Panc1 (cell line): ENCODE data around the gene IST1. TPM values are rescaled to one million over a fixed set of nuclear protein-coding genes. Genes with fewer than 3 reads are reported as not detected.

ENCODE experiments used
- ATAC-seq: fragments of 200-7000 bp; cut with Tn5 transposase; 2 replicates; pipeline ENCODE4 v1.9.1; 2020; ENCODE audit warnings: mild to moderate bottlenecking, moderate library complexity
- BruUV-seq: library from RNA; stranded (reverse); fragments of 400-500 nt; replicated peaks from 2 replicates; lab custom pipeline; 2021; lab: Mats Ljungman, UMichigan
- CTCF ChIA-PET: fragments of 300-600 bp; sonication (Branson Sonifier 250); formaldehyde crosslinking; loops from one replicate; lab custom pipeline; 2022; ENCODE audit warnings: antibody characterized with exemption; lab: Charles Lee
- POLR2A ChIA-PET: fragments of 300-600 bp; sonication (Branson Sonifier 250); formaldehyde crosslinking; loops from one replicate; lab custom pipeline; 2022; ENCODE audit warnings: antibody characterized with exemption; lab: Charles Lee
- DNase-seq: peaks from one replicate; pipeline ENCODE4 v3.0.0-alpha.2; 2010; ENCODE audit warnings: low read depth, low spot score
- H3K27ac ChIP-seq: 2 replicates; pipeline ENCODE4 v1.5.1; 2011; ENCODE audit warnings: mild to moderate bottlenecking, low read length, inconsistent platforms
- H3K27me3 ChIP-seq: fragments of 200-500 bp; sonication (Bioruptor generic); 2 replicates; pipeline ENCODE4 v1.6.0; 2014; ENCODE audit warnings: low read length, inconsistent platforms; ENCODE audit not compliant: control insufficient read depth, insufficient read depth
- H3K36me3 ChIP-seq: fragments of 200-500 bp; sonication (Bioruptor generic); 2 replicates; pipeline ENCODE4 v1.5.1; 2014; ENCODE audit warnings: inconsistent platforms, mild to moderate bottlenecking, low read length, moderate library complexity; ENCODE audit not compliant: control insufficient read depth, insufficient read depth
- H3K4me1 ChIP-seq: 2 replicates; pipeline ENCODE4 v1.5.1; 2011; ENCODE audit warnings: inconsistent platforms, mild to moderate bottlenecking, low read length, moderate library complexity; ENCODE audit not compliant: control insufficient read depth, insufficient read depth
- H3K4me3 ChIP-seq, 2 experiments: 2 replicates each; pipeline ENCODE4 v1.5.1; 2011 to 2012; ENCODE audit warnings: low read depth in 2 of 2, low read length in 2 of 2, mild to moderate bottlenecking in 2 of 2, inconsistent platforms in 1 of 2, moderate library complexity in 1 of 2
- H3K9me3 ChIP-seq: fragments of 200-500 bp; sonication (Bioruptor generic); 2 replicates; pipeline ENCODE4 v1.5.1; 2014; ENCODE audit warnings: low read depth, mild to moderate bottlenecking, inconsistent platforms, low read length, moderate library complexity; ENCODE audit not compliant: control insufficient read depth, insufficient read depth
- POLR2AphosphoS5 ChIP-seq: IDR thresholded peaks from 2 replicates; pipeline ENCODE4 v1.6.1; 2012; ENCODE audit warnings: mild to moderate bottlenecking, low read depth, low read length, moderate library complexity
- REST ChIP-seq, 2 experiments: IDR thresholded peaks; 2 replicates each; pipeline ENCODE4 v1.6.1; 2011 to 2012; ENCODE audit warnings: low read depth in 2 of 2, control low read depth in 1 of 2, low read length in 1 of 2, mild to moderate bottlenecking in 1 of 2, moderate library complexity in 1 of 2; ENCODE audit not compliant: insufficient read depth in 1 of 2
- SIN3A ChIP-seq: IDR thresholded peaks from 2 replicates; pipeline ENCODE4 v1.6.1; 2012; ENCODE audit warnings: low read depth, mild to moderate bottlenecking, low read length, moderate library complexity, borderline replicate concordance; ENCODE audit not compliant: insufficient read depth
- TCF7L2 ChIP-seq: IDR thresholded peaks from 2 replicates; pipeline ENCODE4 v1.6.1; 2011; ENCODE audit warnings: mild to moderate bottlenecking, low read depth, low read length, inconsistent platforms
- in situ Hi-C: cut with HindIII; loops from 2 replicates; pipeline ENCODE4 v1.10.0; 2016; ENCODE audit warnings: low sequenced_read_pairs, low pct_unique_long_range_greater_than_20kb
- intact Hi-C: fragments of 100-400 bp; cut with micrococcal nuclease; formaldehyde crosslinking; loops from one replicate; pipeline ENCODE4 v1.10.0; 2022; ENCODE audit not compliant: unreplicated experiment
- total RNA-seq: library from RNA; stranded (reverse); gene quantifications from one replicate; pipeline ENCODE4 v1.2.1, GENCODE V29; 2021; ENCODE audit not compliant: unreplicated experiment
- TF ChIP-seq, protein P1 (sequence below): fragments of 450-650 bp; IDR thresholded peaks from 2 replicates; pipeline ENCODE4 v1.5.1; 2017; ENCODE audit warnings: mild to moderate bottlenecking

Gene IST1
- total RNA-seq, 1 experiment from 2014 or later, result 173 TPM

DNA sequence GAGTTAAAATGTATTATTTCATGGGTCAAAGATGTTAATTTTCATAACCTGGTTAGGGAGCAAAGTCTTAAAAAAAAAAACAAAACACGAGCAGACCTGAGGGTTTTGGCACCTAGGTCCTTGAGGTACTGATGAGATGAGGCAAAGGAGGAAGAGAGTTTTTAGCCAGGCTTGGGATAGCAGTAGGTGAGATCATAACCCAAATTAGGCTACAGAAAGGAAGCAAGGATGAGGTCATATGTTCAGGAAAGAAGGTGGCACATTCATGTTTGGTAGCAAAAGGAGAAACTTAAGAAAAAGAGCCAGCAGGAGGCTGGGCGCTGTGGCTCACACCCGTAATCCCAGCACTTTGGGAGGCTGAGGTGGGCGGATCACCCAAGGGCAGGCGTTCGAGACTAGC, 46.7 kb upstream of the IST1 start:
- no peaks in the 10 kb centered on the region for H3K27me3 ChIP-seq
- no peak overlapping the region for H3K27ac ChIP-seq
- POLR2A ChIA-PET, result interaction anchor here (0.7 kb wide), 1 partner anchor 39 kb away, joined by 9 read pairs; no protein-coding TSS in a partner anchor
- no TSS peak for BruUV-seq
- H3K9me3 ChIP-seq, result no peaks in the 10 kb centered on the region
- no peak overlapping the region for H3K4me3 ChIP-seq
- no peak for TF ChIP-seq SIN3A
- TF ChIP-seq POLR2AphosphoS5, result no peak
- no peak for TF ChIP-seq TCF7L2
- TF ChIP-seq REST (IDR thresholded peaks at IDR 0.05; ENCODE audit: insufficient read depth in 1 of 2, low read depth in 2 of 2, low read length in 1 of 2), result no peak
- TF ChIP-seq, protein P1, sequence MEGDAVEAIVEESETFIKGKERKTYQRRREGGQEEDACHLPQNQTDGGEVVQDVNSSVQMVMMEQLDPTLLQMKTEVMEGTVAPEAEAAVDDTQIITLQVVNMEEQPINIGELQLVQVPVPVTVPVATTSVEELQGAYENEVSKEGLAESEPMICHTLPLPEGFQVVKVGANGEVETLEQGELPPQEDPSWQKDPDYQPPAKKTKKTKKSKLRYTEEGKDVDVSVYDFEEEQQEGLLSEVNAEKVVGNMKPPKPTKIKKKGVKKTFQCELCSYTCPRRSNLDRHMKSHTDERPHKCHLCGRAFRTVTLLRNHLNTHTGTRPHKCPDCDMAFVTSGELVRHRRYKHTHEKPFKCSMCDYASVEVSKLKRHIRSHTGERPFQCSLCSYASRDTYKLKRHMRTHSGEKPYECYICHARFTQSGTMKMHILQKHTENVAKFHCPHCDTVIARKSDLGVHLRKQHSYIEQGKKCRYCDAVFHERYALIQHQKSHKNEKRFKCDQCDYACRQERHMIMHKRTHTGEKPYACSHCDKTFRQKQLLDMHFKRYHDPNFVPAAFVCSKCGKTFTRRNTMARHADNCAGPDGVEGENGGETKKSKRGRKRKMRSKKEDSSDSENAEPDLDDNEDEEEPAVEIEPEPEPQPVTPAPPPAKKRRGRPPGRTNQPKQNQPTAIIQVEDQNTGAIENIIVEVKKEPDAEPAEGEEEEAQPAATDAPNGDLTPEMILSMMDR, result no peak
- peaks cover 5% of the 10 kb centered on the region for H3K36me3 ChIP-seq
- in situ Hi-C loops (no loop called here), intact Hi-C loops (no loop called here)
- CTCF ChIA-PET, result no interaction called here
- DNase-seq (no peak), ATAC-seq (no peak)
- no peaks in the 10 kb centered on the region; the same call in none of the 2 replicates for H3K4me1 ChIP-seq

- ATAC-seq, result no peak
- no peaks in the 10 kb centered on the region for H3K27me3 ChIP-seq
- no peaks in the 10 kb centered on the region for H3K9me3 ChIP-seq
- no peak for DNase-seq
- no peak overlapping the region for H3K4me3 ChIP-seq
- H3K4me1 ChIP-seq, result no peaks in the 10 kb centered on the region; the same call in none of the 2 replicates
- no TSS peak for BruUV-seq
- no peak for TF ChIP-seq POLR2AphosphoS5
- no peak for TF ChIP-seq TCF7L2
- TF ChIP-seq SIN3A, result no peak
- TF ChIP-seq, protein P1, result no peak
- TF ChIP-seq REST (IDR thresholded peaks at IDR 0.05; ENCODE audit: insufficient read depth in 1 of 2, low read depth in 2 of 2, low read length in 1 of 2), result no peak
- CTCF ChIA-PET, result no interaction called here
- intact Hi-C loops, result no loop called here
- no peak overlapping the region for H3K27ac ChIP-seq
- POLR2A ChIA-PET, result interaction anchor here (0.6 kb wide), 2 partner anchors 51 to 896 kb away, joined by 3 to 6 read pairs; no protein-coding TSS in a partner anchor
- in situ Hi-C loops, result no loop called here
- H3K36me3 ChIP-seq, result peaks cover 2% of the 10 kb centered on the region
Measured at GRCh38 chr16:71851746-71852145, 43.6 kb upstream of the IST1 start.
